GDM1 (cell line): ENCODE results near the gene TMEM158.
A peak's percentile ranks its signal among the peaks of the same experiment; 100 is the strongest.

Experiments
- DNase-seq: peaks from one replicate; lab custom pipeline; 2025; lab: John Stamatoyannopoulos, UW

TMEM158 gene

DNA sequence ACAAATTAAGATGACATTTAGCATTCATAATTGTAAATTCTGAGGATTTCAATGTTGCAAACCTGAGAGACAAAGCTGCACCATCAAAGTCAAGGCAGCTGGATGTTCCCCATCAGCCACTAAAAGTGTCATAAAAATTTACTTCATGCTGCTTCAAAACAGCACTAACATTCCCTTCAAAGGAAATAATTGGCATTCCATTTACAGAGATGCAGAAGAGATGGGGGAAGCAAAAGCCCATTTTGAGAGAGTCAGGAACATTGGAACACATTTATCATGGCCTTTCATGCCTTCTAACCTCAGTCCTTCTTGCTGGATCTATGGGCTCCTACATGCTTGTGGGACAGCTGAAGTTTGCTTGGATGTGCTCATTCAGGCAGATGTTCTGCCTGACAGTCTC lies 6.4 kb upstream of the TMEM158 start:
- no peak for DNase-seq

DNA sequence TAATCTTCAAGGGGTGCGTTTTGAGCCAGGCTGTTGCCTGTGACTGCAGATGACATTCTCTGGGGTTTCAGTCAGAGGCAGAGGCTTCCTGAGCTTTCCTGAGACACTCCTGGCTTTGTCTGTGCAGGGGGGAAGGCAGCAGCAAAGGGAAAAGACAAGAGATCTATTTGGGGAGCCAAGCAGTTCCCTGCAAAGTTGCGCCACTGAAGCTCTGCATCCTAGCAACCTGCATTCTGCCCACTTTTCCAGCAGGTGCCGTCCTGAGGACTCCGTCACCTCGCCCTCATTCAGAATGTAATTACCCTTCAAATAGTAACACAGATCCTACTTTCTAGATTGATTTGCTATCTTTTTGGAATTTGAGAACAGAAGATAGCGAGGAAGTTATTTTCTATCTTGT lies 1.9 kb upstream of the TMEM158 start:
- DNase-seq = no peak

DNA sequence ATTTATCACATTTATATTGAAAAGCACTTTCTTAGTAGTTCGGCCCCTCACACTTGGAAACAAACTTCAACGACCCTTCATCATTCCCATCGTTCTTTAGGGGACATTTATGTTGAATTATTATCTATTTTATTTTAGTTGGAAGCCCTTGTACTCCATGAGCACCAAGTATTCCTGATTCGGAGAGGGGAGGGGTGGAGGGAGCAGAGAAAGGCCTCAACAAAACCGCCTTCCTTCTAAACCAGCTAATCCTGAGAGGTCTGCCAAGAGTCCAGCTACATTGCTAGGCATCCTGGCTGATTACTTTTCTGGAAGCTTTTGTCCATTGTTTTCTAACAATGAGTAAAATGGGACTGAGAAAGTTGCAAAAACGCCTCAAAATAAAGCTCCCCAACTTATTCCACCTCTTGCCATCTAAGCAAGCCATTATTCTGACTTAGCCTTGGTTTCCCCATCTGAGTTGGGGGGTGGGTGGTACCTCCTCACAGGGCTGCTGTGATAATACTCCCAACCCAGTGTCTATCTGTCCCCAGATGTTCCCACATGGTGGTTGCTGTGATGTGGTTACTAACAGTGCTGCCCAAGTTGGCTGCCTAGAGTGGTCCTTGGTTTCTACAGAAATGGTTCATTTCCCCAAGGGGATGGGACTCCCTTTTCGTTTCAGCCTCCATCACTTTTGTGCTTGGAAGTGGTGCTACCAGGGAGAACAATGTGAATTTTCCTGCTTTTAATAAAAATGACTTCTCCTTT lies 1.2 kb upstream of the TMEM158 start:
- DNase-seq = no peak

DNA sequence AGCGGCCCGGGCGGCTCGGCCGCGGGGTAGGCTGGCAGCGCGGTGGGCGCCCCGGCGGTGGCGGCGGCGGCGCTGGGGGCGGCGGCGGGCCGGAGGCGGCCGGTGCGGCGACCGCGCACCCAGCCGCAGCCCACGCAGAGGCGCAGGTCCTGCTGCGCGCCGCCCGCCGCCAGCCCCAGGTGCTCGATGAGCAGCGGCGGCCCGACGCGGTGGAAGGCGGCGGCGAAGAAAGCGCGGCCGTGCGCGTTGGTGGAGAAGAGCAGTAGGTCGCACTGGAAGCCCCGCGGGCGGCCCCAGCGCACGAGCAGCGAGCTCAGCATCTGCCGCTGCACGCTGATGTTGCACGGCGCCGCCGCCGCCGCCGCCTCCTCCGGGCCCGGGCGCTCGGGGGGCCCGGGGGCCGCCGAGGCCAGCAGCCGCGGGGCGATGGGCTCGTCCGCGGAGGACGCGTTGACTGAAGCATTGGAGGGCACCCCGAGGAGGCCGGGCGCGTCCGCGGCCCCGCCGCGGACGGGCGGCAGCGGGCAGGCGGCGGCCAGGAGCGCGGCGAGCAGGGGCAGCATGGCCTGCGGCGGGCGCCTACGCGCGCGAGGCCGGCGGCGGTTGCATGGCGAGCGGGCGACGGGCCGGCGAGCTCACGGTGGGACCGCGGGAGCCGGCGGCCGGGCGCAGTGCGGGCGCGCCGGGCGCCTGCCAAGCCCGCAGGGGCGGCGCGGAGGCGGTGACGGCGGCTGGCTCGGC lies 452 bp downstream of the TMEM158 start:
- DNase-seq = no peak

DNA sequence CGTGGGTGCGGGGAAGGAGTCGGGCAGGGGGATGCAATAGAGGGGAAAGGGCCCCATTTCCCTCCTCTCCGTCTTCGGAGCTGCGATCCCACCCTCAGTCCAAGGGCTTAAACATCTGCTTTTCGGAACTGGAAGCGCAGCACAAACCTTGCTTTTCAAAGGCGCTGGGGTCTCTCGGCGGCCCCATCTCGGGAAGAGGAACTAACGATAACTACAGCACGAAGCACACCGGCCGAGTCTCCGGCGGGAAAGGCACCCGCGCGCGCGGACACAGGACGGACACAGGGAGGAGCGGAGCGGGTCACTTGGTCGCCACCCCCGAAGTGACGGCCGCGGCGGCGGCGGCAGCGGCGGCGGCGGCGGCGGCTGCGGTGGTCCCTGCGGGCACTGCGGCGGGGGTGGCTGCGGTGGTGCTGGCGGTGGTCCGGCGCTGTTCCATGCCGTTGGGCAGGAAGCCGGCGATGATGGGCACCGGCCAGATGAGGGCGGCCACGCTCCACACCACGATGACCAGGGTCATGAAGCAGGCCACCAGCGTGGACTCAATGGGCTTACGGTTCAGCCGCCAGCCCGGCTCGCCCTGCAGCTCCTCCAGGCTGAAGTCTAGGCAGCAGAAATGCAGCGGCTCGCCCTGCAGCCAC lies 1.1 kb downstream of the TMEM158 start:
- DNase-seq = peak; percentile 32

DNA sequence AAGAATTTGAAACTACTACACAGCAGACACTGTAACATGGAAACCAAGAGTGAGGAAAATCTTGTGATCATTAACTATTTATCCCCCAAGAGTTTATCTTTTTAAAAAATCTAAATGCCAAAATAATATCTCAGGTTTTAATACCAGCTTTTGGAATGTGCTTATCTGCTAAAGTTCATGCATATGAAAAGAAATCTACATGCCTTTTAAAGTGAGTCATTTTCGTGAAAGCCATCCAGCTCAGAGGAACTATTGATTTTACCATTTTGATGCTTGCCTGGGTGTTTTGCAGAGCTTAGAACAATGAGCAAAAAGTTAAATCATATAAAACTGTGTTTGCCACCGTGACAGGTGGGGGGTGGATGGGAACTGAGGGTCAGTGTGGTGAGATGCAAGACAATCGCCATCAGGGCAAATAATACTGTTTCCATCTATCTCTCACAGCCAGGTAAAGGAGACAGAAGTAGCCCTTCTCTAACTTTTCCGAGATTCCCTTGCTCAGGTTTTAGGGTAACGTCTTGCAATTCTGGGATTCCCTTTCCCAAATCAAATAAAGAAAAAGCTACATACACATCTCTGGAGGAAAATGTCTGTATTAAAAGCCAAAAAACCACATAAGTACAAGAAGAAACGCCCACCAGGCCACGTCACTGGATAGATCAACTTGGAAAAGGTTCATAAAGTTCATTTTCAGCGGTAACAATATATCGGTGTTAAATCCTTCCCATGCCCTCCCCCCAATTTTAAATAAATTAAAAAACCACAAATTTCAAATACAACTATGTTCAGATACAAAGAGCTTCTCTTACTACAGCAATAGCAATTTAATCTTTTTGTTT lies 2.0 kb downstream of the TMEM158 start:
- no peak for DNase-seq

DNA sequence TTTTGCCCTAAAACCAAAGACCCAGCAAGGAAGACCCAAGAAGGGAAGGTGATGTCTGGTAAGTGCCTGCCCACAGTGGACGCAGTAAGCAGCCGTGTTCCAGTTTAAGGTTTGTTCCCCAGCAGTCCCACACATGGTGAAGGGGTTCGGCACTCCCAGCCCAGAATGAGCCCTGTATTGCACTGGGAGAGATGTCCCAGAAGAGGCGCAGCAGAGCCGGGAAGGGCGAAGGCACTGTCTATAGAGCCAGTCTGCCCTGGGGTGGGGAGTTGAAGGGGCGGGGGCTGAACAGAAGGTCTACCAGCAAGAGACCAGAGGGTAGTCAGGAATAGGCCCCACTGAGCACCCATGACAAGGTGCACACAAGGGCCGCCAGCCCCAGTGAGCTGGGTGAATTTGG lies 6.4 kb downstream of the TMEM158 start:
- no peak for DNase-seq

DNA sequence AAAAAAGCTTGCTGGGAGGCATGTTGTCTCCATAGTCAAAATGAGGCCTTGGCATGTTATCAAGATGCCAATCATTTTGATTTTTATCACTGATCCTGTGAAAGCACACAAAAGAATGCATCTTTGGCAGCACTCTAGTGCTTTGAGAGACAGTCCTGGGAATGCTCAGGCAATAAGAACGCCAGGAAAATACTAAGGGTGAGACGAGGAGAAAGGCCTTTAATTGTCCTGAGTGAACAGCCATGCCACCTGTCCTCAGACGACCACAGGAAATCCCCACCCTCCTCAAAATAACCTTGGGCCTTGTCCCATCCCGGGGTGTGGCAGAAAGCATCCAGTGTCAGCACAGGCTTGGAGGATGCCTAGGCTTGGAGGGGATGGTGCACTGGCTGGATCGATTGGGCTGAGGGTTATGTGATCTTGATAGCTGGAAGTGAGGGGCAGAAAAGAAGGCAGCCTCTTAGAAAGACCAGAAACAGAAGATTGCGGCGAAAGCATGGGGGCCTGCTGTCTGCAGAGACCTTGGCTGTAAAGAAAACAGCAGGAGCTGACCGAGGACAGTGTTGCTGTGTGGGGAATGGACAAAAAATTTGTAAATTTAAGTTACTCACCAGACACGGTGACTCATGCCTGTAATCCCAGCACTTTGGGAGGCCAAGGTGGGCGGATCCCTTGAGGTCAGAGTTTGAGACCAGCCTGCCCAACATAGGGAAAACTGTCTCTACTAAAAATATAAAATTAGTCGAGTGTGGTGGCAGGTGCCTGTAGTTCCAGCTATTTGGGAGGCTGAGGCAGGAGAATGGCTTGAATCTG lies 7.3 kb downstream of the TMEM158 start:
- DNase-seq = no peak

DNA sequence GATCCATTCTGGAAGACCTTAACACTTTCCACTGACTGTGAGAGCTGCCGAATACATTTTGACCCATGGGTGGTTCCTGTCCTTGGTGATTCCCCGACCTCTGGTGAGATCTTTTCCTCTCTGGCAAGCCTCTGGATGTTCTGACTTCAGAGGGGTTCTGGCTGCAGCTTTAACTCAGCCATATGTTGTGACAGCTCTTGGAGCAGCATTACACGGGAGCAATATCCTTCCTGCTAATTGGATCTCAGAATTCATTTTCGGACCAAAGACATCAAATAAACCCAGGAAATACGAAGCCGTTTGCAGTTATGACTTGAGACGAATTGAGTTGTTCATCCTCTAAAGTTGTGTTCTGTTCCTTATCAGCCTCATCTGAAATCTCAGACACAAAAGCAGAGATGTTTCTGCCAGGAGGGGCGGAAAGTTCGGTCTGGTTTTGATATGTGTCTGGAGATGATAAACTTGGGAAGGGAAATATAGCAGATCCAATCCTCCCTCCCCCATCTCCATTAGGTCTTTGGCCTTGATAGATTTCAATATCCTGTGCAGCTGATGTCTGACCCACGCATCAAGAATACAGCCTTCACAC lies 10.0 kb downstream of the TMEM158 start:
- DNase-seq = no peak

DNA sequence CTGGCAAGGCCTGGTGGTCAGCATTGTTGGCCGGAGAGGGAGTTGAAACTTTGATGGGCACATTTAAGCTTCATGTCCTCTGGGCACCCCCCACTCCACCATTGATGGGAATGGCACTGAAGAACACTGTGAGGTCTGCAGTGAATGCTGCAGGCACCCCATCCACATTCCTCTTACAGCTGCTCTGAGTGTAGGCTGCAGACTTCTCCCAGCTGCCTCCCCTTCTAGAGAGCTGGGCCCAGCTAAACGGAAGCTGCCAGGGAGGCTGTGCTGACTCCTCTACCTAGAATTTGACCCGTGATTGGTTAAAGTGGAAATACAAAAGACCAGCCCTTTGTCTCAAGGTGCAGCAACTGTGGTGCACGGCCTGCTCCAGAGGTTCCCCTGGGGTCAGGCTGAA lies 10.6 kb downstream of the TMEM158 start:
- DNase-seq = no peak

DNA sequence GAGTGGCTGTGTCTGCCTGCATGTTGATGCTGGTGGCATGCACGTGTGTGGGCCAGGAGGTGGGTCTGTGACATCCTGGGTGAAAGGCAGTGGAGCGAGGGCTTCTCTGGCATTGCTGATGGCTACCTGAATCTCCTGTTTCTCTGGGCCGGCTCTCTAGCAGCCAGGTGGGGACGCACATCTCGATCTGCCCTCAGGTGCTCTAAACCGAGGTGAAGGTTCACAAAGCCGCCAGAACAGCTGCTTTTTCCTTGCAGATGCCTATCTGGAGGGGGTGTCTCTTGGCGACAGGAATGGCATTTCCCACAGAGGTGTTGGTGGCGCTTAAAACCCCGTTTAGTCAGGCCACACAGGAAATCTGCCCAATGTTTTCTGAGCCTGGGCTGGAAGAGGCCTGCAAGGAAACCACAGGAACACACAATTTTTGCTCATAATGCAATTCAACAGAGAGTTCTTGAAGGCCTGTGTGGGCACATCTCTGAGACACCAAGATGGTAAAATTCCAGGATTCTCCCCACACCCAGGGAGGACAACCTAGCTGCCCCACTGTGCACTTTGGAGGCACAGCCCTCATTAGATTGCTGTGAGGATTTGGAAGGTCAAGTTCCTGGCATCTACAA lies 11.9 kb downstream of the TMEM158 start:
- no peak for DNase-seq

DNA sequence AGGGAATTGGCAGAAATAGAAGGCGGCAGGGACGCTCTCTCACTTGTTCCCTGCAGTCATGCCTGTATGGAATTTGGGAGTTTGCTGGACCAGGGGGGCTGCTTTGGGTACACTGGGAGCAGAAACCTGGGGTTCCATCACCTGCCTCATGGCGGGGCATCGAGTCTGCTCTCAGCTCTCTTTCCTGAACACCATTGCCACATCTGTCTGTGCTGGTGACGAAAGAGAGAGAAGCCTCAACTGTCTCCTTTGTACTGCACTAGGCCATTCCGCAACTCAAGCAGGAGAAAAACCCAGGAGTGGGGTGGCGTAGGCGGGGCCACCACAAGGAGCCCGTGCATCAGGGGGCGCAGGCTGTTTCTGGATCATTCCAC lies 14.0 kb downstream of the TMEM158 start:
- no peak for DNase-seq

DNA sequence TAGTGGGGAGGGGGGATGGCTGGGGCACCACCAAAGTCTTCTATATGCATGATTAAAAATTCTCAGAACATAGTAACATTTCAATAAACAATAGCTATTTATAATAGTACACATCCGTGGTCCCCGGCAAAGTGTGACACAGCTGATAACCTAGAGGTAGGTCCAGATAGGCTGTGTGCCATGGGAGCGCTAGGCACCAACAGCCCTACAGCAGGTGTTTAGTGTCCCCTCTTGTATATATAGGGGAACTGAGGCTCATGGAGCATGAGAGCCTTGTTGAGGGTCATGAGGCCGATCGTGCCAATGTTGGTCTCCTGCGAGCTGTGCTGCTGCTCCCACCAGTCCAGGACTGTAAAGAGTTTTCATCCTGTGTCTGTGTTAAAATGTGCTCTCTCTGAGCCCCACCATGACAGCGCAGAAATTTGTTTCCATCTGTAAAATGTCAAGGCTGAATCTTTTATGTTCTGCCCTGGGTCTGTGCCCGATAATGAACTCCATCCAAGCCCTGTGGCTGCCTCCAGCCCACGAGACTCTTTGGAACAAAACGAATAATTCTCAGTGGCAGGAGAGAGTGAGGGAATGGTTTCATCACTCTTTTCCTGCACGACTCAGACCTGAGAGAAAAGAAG lies 14.5 kb downstream of the TMEM158 start:
- DNase-seq = no peak

DNA sequence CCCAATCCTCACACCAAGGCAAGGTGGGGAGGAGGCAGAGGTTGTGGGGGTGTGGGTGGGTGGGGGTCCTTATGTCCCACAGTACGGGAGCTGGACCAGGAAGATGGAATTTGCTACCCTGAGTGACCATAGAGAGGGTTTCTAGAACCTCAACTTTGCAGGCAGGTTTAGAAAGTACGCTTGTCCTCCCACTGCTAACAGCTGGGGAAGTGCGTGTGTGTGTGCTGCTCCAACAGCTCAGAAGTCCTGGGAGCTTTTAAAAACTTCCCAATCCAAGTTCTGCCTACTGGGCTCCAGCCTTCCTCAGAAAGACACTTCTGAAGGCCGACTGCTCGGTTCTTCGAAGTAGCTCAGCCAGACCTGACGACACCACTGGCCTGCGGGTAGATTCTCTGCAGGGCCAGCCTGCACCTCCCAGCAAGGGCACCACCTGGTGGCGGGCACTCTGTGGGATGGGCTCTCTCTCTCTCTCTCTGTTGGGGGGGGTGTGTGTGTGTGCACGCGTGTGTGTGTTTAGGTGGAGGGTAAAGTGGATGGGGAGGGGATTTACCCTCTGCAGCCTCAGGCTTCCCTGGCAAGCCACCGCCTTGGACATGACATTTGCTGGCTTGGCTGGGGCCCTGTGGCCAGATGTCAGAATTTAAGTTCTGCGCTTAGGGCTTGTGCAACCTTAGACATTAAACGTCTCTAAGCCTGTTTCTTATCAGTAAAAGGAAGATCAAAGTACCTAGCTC lies 15.6 kb downstream of the TMEM158 start:
- peak; percentile 71 for DNase-seq

DNA sequence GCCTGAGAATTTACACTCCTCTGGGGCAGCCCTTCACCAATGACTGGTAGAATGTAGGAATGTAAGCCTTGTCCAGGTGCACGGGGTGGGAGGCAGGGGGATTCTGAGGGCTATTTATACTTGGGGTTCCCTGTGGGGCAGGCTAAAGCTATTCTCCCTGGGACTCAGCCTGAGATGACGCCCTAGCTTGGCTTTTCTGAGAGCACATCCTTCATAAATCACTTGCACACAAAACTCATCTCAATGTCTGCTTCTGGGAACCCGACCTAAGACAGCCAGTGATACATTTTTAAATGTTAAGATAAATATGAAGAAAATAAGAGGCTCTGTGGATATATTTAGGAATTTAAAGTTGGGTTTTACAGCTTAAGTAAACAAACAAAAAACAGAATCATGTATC lies 16.6 kb downstream of the TMEM158 start:
- DNase-seq = no peak

DNA sequence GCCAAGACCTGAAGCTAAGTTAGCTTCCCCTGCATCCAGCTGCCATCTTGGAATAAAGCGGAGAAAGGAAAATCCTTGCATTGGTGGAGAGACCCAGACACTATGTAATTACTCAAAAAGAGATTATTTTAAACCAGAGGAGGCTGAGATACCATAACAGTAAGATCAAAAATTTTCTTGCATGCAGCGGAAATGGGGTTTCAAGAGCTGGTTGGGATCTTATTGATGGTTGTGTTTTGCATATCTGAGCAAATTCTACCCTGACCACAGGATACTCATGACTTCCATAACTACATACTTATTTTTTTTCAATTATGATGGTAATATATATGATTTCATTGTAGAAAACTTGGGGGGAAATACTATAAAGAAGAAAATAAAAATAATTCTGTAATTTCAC lies 17.5 kb downstream of the TMEM158 start:
- no peak for DNase-seq

DNA sequence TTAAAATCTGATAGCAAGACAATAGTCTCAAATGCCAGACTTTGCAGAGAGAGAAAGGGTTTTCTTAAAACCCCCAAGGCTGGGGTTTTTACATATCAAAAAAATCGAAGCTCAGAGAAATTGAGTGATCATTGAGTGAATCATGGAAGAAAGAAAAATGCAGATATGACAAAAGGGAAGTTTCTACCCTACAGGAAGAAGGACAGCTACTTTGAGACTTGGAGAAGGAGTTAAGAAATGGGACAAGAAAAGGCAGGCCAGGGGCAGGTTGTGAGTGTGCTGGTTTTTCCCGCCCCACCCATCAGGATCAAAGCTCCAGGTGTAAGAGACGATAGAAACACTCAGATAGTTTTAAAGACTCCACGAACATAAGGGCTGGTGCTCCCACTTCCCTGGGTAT lies 18.6 kb downstream of the TMEM158 start:
- no peak for DNase-seq

DNA sequence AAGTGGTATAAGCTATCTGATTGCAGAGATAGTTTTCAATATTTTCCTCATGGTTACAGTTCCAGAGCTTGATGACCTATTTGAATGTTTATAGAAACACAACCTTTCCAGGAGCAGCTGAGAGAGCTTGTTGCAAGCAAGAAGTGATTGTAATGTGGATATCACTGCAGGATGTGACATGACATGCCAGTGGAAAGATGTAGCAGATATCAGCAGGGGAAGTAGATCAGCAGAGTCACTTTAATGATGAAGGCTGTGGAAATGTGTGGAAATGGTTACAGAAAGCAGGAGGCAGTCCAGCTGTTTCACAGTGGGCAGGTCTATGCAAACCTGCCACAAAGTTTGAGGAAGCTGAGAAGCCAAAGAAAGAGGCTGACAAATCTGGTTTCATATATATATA lies 21.0 kb downstream of the TMEM158 start:
- peak; percentile 18 for DNase-seq

DNA sequence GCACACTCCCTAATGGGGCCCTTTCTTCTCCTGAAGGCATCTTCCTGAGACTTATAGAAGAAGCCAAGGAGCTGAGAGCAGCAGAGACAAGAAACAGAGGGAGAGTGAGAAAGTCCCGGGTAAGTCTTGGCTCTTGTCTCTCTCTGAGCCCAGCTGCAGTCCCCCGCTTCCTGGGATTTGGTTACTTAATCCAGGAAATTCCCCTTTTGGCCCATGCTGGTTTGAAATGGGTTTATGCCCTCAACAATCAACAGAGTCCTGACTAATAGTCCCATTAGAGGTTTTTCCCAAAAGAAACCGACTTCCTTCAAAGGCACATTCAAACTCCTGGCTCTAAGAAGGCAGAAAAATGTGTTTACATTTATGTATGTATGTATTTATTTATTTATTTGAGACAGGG lies 22.0 kb downstream of the TMEM158 start:
- no peak for DNase-seq
